ENCODE measurements around the gene GRIP1.

DNA sequence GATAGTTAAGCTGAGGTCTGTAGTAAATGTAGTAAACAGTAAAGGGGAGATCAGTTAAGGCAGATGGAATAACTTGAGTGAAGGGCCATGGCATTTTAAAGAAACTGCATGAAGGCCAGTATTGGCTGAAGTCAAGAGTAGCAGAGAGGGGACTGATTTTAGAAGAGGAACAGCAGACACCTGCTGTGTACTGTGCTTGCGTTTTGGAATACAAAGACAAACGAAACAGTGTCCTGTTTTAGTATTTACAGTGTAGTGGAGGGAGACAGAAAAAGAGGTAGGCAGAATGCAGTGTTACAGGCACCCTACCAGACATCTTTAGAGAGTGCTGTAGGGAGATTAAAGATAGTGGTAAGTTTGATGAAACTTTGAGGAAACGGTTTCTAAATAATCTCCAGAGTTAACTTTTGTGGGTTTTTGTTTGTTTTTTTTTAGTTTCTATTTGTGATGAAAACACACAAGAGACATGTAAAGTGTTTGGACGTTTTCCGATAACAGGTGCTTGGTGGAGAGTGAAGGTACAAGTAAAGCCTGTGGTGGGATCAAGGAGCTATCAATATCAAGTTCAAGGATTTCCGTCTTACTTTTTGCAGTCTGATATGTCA is 374.5 kb downstream of the GRIP1 start:
- TF ChIP-seq POLR2AphosphoS5 (IDR thresholded peaks at IDR 0.05; ENCODE audit: low read depth, low read length) (no peak), TAF1 (IDR thresholded peaks at IDR 0.05; ENCODE audit: low read depth, low read length) (no peak), POLR2A (IDR thresholded peaks at IDR 0.05; ENCODE audit: low read depth, low read length) (no peak), SPI1 (IDR thresholded peaks at IDR 0.05; ENCODE audit: low read depth, low read length) (no peak)

Data from GM12891 (cell line).